NOMO-1 treated with DMSO at 0.1 percent for 48 hours (cell line): ENCODE measurements around the gene BZW2.

Source experiments
- DNase-seq: peaks from one replicate; lab custom pipeline; 2025; ENCODE audit not compliant: unreplicated experiment; lab: John Stamatoyannopoulos, UW

Gene BZW2

DNA sequence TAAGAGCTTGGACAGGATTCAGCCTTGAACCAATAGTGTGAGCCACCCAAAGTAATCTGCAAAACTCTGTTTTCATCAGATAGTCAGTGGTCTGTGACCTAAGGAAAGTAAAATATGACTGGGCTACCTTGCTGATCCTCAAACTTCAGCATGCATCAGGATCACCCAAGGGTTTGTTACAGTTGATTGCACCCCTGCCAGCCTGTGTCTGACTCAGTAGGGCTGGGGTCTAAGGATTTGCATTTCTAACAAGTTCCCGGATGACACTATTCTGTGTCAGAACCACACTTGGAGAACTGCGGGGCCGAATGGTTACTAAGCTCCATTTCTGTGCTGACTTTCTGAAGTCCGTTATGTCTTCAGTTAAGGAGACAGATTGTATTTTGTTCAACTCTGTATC lies 66.9 kb downstream of the BZW2 start:
- DNase-seq: no peak

- no peak for DNase-seq
Measured at GRCh38 chr7:16715928-16716327, 69.9 kb downstream of the BZW2 start.

DNA sequence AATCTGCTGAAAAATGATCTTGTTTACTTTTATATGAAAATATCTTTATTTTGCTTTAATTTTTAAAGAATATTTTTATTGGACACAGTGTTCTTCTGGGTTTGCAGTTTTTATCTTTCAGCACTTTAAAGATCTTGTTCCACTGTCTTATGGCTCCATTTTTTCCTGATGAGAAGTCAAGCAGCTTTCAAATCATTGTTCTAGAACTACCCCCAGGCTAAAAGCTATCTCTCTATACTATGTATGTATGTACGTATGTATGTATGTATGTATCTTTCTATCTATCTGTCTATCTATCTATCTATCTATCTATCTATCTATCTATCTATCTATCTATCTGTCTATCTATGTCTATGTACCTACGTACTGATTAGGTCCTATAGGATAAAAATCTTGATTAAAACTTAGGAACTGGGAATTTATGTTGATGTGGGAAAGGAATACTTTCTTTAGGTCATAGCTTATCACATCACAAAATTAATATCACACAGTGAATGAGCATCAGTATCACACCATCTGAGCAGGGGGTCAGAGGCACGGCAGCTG lies 72.2 kb downstream of the BZW2 start:
- no peak for DNase-seq

DNA sequence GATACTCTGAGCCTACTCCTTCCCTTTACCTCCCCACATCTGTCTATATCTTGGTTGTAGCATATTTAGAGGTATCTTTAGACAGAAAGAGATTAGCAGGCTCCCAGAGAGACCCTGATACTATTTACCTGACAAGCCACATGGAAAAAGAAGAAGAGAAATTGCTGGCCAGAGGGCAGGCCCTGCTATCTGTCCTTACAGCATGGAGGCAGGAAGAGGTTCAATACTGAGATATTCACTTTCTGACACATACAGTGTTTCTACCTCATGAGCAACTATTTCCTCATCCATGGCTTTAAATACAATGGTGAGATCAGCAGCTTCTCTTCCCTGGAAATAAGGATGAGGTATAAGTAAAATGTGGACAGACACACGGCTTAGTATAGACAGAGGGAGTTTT lies 73.7 kb downstream of the BZW2 start:
- DNase-seq: no peak

- no peak for DNase-seq
Measured at GRCh38 chr7:16721541-16721940, 75.6 kb downstream of the BZW2 start.

- no peak for DNase-seq
Measured at GRCh38 chr7:16724344-16724743, 78.4 kb downstream of the BZW2 start.

DNA sequence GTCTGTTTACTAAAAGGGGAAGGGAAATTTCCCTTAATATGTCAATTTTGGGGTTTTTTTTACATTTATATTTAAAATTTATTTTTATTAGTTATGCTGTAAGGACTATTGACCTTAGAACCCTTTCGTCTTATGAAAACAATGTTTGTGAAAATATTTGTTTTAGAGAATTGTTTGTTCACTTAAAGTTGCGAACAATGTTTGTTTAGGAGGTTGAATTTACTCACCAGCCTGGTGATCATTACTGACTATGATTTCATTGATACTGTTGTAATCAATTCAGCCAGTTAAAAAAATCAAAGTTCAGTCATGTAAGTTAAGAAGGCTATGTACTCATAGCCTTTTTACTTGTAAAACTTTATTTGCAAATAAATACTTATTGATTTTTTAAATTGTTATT lies 80.2 kb downstream of the BZW2 start:
- no peak for DNase-seq

DNA sequence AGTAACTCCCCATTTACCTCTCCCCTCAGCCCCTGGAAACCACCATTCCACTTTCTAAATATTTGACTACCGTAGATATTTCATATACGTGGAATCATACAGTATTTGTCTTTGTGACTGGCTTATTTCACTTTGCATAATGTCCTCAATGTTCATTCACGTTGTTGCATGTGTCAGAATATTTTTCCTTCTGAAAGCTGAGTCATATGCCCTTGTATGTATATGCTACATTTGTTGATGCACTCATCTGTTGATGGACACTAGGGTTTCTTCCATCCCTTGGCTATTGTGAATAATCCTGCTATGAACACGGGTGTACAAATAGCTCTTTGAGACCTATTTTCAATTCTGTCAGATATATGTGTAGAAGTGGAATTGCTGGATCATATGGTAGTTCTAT lies 81.8 kb downstream of the BZW2 start:
- DNase-seq: no peak

DNA sequence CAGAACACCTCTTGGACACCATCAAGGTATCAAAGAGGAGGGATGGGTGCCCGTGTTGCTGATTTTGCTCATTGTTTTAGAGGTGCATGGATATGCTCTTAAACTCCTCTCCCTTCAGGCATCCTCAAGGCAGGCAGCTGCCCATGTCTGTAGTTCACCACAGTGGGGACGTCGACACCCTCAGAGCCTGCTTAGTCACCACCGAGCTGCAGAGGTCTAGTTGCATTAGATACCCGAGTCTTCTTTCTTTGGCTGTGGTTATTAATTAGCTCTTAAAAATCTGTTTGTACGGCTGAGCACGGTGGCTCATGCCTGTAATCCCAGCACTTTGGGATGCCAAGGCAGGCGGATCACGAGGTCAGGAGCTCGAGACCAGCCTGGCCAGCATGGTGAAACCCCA lies 82.8 kb downstream of the BZW2 start:
- DNase-seq: no peak

GRCh38 chr7:16729541-16729940 lies 83.6 kb downstream of the BZW2 start:
- DNase-seq: no peak

- no peak for DNase-seq
Measured at GRCh38 chr7:16730937-16731336, 85.0 kb downstream of the BZW2 start.

DNA sequence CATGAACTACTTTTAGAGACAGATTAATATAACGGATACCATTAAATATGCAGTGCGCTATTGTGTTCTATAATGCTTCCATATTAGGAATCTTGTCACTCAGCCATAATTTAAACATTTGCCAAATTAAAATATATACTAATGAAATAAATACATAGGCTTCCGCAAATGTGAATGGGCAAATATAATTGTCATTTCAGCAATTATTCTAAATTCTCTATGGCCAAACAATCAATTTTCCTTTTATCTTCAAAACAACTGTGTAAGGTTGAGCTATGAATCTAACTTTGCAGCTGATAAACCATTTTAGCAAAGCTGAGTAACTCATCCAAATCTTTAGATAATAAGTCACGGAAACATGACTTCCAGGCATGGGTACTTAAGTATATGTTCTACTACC lies 86.8 kb downstream of the BZW2 start:
- DNase-seq: no peak

GRCh38 chr7:16734148-16734726 lies 88.3 kb downstream of the BZW2 start:
- no peak for DNase-seq

GRCh38 chr7:16735020-16735419 lies 89.0 kb downstream of the BZW2 start:
- no peak for DNase-seq

GRCh38 chr7:16738011-16738688 lies 92.2 kb downstream of the BZW2 start:
- DNase-seq: no peak

- DNase-seq: no peak
Measured at GRCh38 chr7:16739863-16740622, 94.1 kb downstream of the BZW2 start.

GRCh38 chr7:16740623-16740953 lies 94.6 kb downstream of the BZW2 start:
- no peak for DNase-seq

- DNase-seq: no peak
Measured at GRCh38 chr7:16740996-16741395, 95.0 kb downstream of the BZW2 start.

GRCh38 chr7:16741676-16742075 lies 95.7 kb downstream of the BZW2 start:
- no peak for DNase-seq

DNA sequence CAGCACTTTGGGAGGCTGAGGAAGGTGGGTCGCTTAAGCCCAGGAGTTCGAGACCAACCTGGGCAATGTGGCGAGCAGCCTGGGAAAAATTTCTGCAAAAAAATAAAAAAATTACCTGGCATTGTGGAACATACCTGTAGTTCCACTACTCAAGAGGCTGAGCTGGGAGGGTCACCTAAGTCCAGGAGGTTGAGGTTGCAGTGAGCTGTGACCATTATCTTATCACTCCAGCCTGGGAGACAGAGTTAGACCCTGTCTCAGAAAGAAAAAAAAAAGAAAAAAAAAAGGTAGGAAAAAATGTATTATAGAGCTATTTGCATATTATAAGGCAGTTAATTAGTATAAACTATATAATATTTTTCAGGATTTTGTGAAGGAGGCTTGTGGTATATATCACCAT lies 96.6 kb downstream of the BZW2 start:
- no peak for DNase-seq

GRCh38 chr7:16743236-16743635 lies 97.3 kb downstream of the BZW2 start:
- no peak for DNase-seq

DNA sequence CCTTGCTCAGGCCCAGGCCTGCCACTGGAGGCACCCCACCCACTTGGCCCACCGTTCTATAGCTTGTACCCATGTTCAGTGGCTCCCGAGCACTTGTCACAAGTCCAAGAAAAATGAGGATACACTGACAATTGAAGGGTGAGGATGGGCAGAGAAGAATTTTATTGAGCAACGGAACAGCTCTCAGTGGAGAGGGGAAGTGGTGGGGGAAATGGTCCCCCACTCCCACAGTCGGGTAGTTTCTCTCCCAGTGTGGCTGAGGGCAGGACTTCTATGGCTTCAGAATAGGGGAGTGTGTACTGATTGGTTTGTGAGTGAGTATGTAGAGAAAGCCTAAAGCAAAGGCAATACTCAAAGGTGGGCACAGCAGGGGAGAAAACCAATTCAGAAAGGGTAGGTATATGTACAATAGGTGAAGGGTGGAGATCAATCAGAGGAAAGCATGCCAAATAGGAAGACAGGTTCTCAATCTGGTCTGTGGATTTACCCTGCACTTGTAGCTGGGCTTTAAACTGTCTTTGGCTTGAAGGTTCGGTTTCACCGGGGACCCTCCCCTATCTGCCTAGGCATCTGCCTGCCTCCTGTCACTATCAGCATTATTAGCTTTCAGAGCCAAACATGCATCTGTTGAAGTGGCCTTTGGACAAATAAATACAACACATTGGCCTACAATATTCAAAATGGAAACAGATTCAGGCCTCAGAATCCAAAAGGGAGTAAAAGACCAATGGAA lies 98.7 kb downstream of the BZW2 start:
- peak; percentile 38 for DNase-seq
